Hepatocyte (in vitro differentiated cells): ENCODE measurements around the gene REST. TPM values are rescaled to one million over a fixed set of nuclear protein-coding genes. Genes with fewer than 3 reads are reported as not detected.
A peak's percentile ranks its signal among the peaks of the same experiment; 100 is the strongest.

Experiments used
- DNase-seq: peaks from one replicate; pipeline ENCODE4 v3.0.0-alpha.2; 2016; ENCODE audit warnings: low spot score
- H2AFZ ChIP-seq: fragments of 200-600 bp; sonication (generic); 2 replicates; pipeline ENCODE4 v1.6.0; 2016; ENCODE audit warnings: antibody characterized with exemption, mild to moderate bottlenecking
- H3K27ac ChIP-seq: fragments of 200-600 bp; sonication (generic); 2 replicates; pipeline ENCODE4 v1.5.1; 2016; ENCODE audit warnings: mild to moderate bottlenecking
- H3K27me3 ChIP-seq: fragments of 200-600 bp; sonication (generic); 2 replicates; pipeline ENCODE4 v1.6.1; 2016
- H3K36me3 ChIP-seq: fragments of 200-600 bp; sonication (generic); replicated peaks from 2 replicates; pipeline ENCODE4 v1.5.1; 2016; ENCODE audit warnings: low read depth; ENCODE audit not compliant: insufficient read depth
- H3K4me1 ChIP-seq: fragments of 200-600 bp; sonication (generic); 2 replicates; pipeline ENCODE4 v1.5.1; 2016; ENCODE audit warnings: mild to moderate bottlenecking, moderate library complexity; ENCODE audit not compliant: insufficient read depth
- H3K4me2 ChIP-seq: fragments of 200-600 bp; sonication (generic); 2 replicates; pipeline ENCODE4 v1.6.0; 2016
- H3K4me3 ChIP-seq: fragments of 200-600 bp; sonication (generic); 2 replicates; pipeline ENCODE4 v1.5.1; 2016; ENCODE audit warnings: mild to moderate bottlenecking
- H3K79me2 ChIP-seq: fragments of 200-600 bp; sonication (generic); 2 replicates; pipeline ENCODE4 v1.6.0; 2017; ENCODE audit warnings: mild to moderate bottlenecking
- H3K9me2 ChIP-seq: fragments of 200-600 bp; sonication (generic); replicated peaks from 2 replicates; pipeline ENCODE4 v1.6.0; 2017; ENCODE audit warnings: mild to moderate bottlenecking; ENCODE audit not compliant: insufficient read depth
- H3K9me3 ChIP-seq: fragments of 200-600 bp; sonication (generic); 2 replicates; pipeline ENCODE4 v1.5.1; 2016; ENCODE audit warnings: low read depth, mild to moderate bottlenecking
- H4K20me1 ChIP-seq: fragments of 200-600 bp; sonication (generic); 2 replicates; pipeline ENCODE4 v1.6.0; 2016; ENCODE audit warnings: mild to moderate bottlenecking; ENCODE audit not compliant: insufficient read depth, poor library complexity, severe bottlenecking
- CTCF ChIP-seq: fragments of 200-600 bp; sonication (generic); IDR thresholded peaks from 2 replicates; pipeline ENCODE4 v1.5.1; 2016; ENCODE audit warnings: antibody characterized with exemption, mild to moderate bottlenecking; ENCODE audit not compliant: poor library complexity
- EZH2 ChIP-seq: fragments of 200-600 bp; sonication (generic); IDR thresholded peaks from 2 replicates; pipeline ENCODE4 v1.6.1; 2016; ENCODE audit warnings: antibody characterized with exemption, mild to moderate bottlenecking, borderline replicate concordance
- EZH2phosphoT487 ChIP-seq: fragments of 200-600 bp; sonication (generic); IDR thresholded peaks from one replicate; pipeline ENCODE4 v1.6.1; 2018; ENCODE audit warnings: antibody characterized with exemption, mild to moderate bottlenecking, low read depth, moderate library complexity; ENCODE audit not compliant: unreplicated experiment, severe bottlenecking
- WGBS: methylation state at CpG from one replicate; pipeline ENCODE4 v1.1.6; 2016; ENCODE audit warnings: low lambda C conversion rate; ENCODE audit errors: missing lambda C conversion rate; 5-methylcytosine and 5-hydroxymethylcytosine counted together
- polyA plus RNA-seq: library from polyadenylated mRNA; unstranded; fragments of >200 nt; fragmentation: Nextera tagmentation; extraction: Ambion mirVana; gene quantifications from 2 replicates; pipeline ENCODE4 v1.2.1, GENCODE V29; 2016
- total RNA-seq: library from RNA; depleted of rRNA; stranded (reverse); fragments of >200 nt; gene quantifications from 2 replicates; pipeline ENCODE4 v1.2.3, GENCODE V29; 2014

REST gene
- total and polyA plus RNA-seq, 2 experiments from 2014 or later: 50.5 to 64.0 TPM

GRCh38 chr4:56986952-56987351, 79.3 kb downstream of the REST start:
- no peak overlapping the region for H3K4me2 ChIP-seq
- no peaks in the 10 kb centered on the region for H3K36me3 ChIP-seq
- H3K4me1 ChIP-seq: no peaks in the 10 kb centered on the region
- TF ChIP-seq CTCF (no peak), EZH2phosphoT487 (no peak), EZH2 (no peak)
- H3K9me2 ChIP-seq: no peaks in the 10 kb centered on the region
- H3K9me3 ChIP-seq: no peaks in the 10 kb centered on the region
- no peak overlapping the region for H3K4me3 ChIP-seq
- no peaks in the 10 kb centered on the region for H3K27me3 ChIP-seq
- H3K27ac ChIP-seq: no peak overlapping the region
- DNase-seq: no peak
- no peak overlapping the region for H2AFZ ChIP-seq
- peaks cover 95% of the 10 kb centered on the region for H3K79me2 ChIP-seq
- peaks cover 48% of the 10 kb centered on the region for H4K20me1 ChIP-seq
- 97% methylated on average over 3 of the region's 3 CpGs for WGBS

- no peaks in the 10 kb centered on the region for H3K4me1 ChIP-seq
- H4K20me1 ChIP-seq: peaks cover 18% of the 10 kb centered on the region
- TF ChIP-seq EZH2 (no peak), EZH2phosphoT487 (no peak), CTCF (no peak)
- 98% methylated on average over 6 of the region's 6 CpGs for WGBS
- H3K9me2 ChIP-seq: no peaks in the 10 kb centered on the region
- H3K9me3 ChIP-seq: no peaks in the 10 kb centered on the region
- H3K27me3 ChIP-seq: no peaks in the 10 kb centered on the region
- no peak overlapping the region for H2AFZ ChIP-seq
- H3K4me2 ChIP-seq: no peak overlapping the region
- no peaks in the 10 kb centered on the region for H3K36me3 ChIP-seq
- no peak overlapping the region for H3K27ac ChIP-seq
- H3K79me2 ChIP-seq: peaks cover 77% of the 10 kb centered on the region
- DNase-seq: no peak
- no peak overlapping the region for H3K4me3 ChIP-seq
These were observed 82.6 kb downstream of the REST start for GRCh38 chr4:56990109-56990905.

GRCh38 chr4:56995525-56995924, 87.8 kb downstream of the REST start:
- DNase-seq: peak; percentile 60
- Histone ChIP-seq H3K27ac (peak overlapping the region; percentile 72), H4K20me1 (peaks cover 3% of the 10 kb centered on the region), H3K4me2 (no peak overlapping the region), H2AFZ (no peak overlapping the region), H3K4me3 (no peak overlapping the region), H3K9me2 (no peaks in the 10 kb centered on the region), H3K79me2 (peaks cover 53% of the 10 kb centered on the region), H3K27me3 (no peaks in the 10 kb centered on the region), H3K9me3 (no peaks in the 10 kb centered on the region), H3K36me3 (no peaks in the 10 kb centered on the region), H3K4me1 (peaks cover 3% of the 10 kb centered on the region)
- no peak for TF ChIP-seq EZH2phosphoT487
- no peak for TF ChIP-seq EZH2
- no peak for TF ChIP-seq CTCF
- WGBS: 78% methylated on average over 7 of the region's 7 CpGs
